IgD-negative memory B cell (primary cell): ENCODE results near the gene CRHBP. TPM values are rescaled to one million over a fixed set of nuclear protein-coding genes. Genes with fewer than 3 reads are reported as not detected.
A peak's percentile ranks its signal among the peaks of the same experiment; 100 is the strongest.
"Not testable (repeated sequence)": the region's sequence is repeated elsewhere in the genome, so short reads cannot be mapped to it uniquely, and the experiment has no call there.

ENCODE experiments used
- H3K27ac Mint-ChIP-seq, 3 donors: one replicate each; pipeline ENCODE4 v1.8.0; 2020 to 2022; ENCODE audit warnings: mild to moderate bottlenecking in 3 of 3, mixed read lengths in 3 of 3, moderate library complexity in 1 of 3
- H3K27me3 Mint-ChIP-seq: one replicate; pipeline ENCODE4 v1.8.0; 2021; ENCODE audit warnings: mixed read lengths
- H3K36me3 Mint-ChIP-seq: one replicate; pipeline ENCODE4 v1.8.0; 2020; ENCODE audit warnings: mild to moderate bottlenecking, mixed read lengths
- H3K4me1 Mint-ChIP-seq, 3 donors: one replicate each; pipeline ENCODE4 v1.8.0; 2020 to 2022; ENCODE audit warnings: mixed read lengths in 3 of 3, mild to moderate bottlenecking in 1 of 3
- H3K4me3 Mint-ChIP-seq, 4 donors: one replicate each; pipeline ENCODE4 v1.8.0; 2020 to 2022; ENCODE audit warnings: mild to moderate bottlenecking in 4 of 4, mixed read lengths in 4 of 4, moderate library complexity in 3 of 4
- H3K9me3 Mint-ChIP-seq, 3 donors: one replicate each; pipeline ENCODE4 v1.8.0; 2020 to 2021; ENCODE audit warnings: mixed read lengths in 3 of 3, mild to moderate bottlenecking in 1 of 3
- polyA plus RNA-seq: library from polyadenylated mRNA; unstranded; fragments of 300-500 nt; fragmentation: Illumina TruSeq; gene quantifications from one replicate; pipeline ENCODE4 v1.2.3, GENCODE V29; 2021

CRHBP gene
- polyA plus RNA-seq, 1 donor from 2014 or later, result not detected

DNA sequence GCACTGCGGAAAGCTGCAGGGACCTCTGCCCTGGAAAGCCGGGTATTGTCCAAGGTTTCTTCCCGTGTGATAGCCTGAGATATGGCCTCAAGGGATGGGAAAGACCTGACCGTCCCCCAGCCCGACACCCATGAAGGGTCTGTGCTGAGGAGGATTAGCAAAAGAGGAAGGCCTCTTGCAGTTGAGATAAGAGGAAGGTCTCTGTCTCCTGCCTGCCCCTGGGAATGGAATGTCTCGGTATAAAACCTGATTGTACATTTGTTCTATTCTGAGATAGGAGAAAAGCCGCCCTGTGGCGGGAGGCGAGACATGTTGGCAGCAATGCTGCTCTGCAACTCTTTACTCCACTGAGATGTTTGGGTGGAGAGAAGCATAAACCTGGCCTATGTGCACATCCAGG is 7.6 kb upstream of the CRHBP start:
- H3K27ac Mint-ChIP-seq, H3K4me3 Mint-ChIP-seq, H3K9me3 Mint-ChIP-seq, H3K4me1 Mint-ChIP-seq, H3K36me3 Mint-ChIP-seq: not testable (repeated sequence)
- H3K27me3 Mint-ChIP-seq, result peaks cover 11% of the 10 kb centered on the region

DNA sequence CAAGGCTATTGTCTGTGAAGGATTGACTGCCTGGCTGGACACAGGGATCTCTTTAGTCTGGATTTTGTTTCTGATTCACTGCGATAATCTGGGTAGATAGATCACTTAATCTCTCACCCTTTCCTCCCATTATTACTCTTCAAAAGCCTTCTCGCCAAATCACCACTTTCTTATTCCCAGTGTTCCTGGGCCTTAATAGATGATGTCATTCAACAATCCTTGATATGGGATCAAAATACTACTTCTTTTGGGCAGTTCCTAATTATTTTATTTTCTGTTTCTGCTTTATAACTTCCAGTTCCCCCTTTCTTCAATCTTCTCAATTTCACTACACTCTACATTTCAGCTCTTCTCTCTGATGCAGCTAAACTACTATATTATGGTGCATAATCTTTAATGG is 6.8 kb upstream of the CRHBP start:
- Mint-ChIP-seq H3K36me3 (peaks cover 6% of the 10 kb centered on the region), H3K4me3 (no peak overlapping the region), H3K27ac (no peak overlapping the region), H3K9me3 (peaks cover 2 to 4% (median 4%) of the 10 kb centered on the region in 3 donors), H3K4me1 (no peaks in the 10 kb centered on the region), H3K27me3 (peaks cover 14% of the 10 kb centered on the region)

DNA sequence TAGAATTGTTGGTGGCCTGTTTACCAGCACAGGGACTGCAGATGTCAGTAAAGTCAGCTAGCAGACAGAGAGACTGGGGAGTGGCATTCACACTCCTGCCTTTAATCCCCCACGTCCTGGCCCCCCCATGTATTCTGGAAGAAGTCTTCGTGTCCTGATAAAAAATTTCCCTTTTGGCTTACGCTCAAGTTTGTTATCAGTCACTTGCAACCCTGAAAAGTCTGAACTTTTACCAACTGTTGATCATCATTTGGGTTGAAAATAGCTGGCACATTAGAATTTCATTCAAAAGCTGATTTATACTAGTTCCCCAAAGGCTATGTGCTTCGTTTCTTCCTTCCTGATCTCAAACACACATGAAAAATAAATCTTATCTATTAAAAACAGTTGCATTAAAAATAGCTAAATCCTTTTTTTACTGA is 5.8 kb upstream of the CRHBP start:
- H3K36me3 Mint-ChIP-seq, result peaks cover 4% of the 10 kb centered on the region
- H3K4me1 Mint-ChIP-seq, result no peaks in the 10 kb centered on the region
- peaks cover 20% of the 10 kb centered on the region for H3K27me3 Mint-ChIP-seq

DNA sequence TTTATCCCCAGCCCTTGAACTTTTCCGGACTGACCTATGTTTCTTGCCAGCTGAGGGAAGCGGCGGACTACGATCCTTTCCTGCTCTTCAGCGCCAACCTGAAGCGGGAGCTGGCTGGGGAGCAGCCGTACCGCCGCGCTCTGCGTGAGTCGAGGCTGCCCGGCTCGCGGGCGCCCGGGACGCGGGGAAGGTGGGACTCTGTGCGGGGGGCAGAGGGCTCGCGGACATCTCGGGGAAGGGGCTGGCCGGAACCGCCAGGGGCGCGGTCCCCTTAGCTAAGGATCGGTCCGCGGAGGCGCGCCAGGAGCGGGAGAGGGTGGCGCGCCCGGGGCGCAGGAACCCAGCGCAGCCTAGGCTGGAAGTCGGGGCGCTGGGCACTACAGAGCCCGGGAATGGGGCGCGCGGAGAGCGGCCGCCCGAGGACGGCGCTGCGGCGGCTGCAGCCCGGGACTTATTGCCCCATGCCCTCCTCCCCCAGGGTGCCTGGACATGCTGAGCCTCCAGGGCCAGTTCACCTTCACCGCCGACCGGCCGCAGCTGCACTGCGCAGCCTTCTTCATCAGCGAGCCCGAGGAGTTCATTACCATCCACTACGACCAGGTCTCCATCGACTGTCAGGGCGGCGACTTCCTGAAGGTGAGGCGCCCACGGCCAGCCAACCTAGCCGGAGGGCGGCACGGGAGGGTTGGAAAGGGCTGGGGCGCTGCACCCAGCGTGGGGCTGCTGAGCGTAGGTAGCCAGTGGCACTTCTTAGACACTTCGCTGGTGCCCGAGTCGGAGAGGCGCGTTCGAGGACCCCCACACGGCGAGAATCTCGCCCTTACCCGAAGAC is 922 bp downstream of the CRHBP start:
- peaks cover 2% of the 10 kb centered on the region for H3K36me3 Mint-ChIP-seq
- H3K9me3 Mint-ChIP-seq, result no peaks in the 10 kb centered on the region
- peaks cover 0 to 8% (median 6%) of the 10 kb centered on the region in 3 donors for H3K4me1 Mint-ChIP-seq
- H3K27ac Mint-ChIP-seq, result no peak overlapping the region
- peak overlapping the region in 1 of 4 donors; percentile 71 for H3K4me3 Mint-ChIP-seq
- peaks cover 36% of the 10 kb centered on the region for H3K27me3 Mint-ChIP-seq

More for the DNA sequence above, 5.8 kb upstream of the CRHBP start:
- Mint-ChIP-seq H3K9me3 (peaks cover 0 to 3% (median 0%) of the 10 kb centered on the region in 3 donors), H3K27ac (no peak overlapping the region), H3K4me3 (no peak overlapping the region)

DNA sequence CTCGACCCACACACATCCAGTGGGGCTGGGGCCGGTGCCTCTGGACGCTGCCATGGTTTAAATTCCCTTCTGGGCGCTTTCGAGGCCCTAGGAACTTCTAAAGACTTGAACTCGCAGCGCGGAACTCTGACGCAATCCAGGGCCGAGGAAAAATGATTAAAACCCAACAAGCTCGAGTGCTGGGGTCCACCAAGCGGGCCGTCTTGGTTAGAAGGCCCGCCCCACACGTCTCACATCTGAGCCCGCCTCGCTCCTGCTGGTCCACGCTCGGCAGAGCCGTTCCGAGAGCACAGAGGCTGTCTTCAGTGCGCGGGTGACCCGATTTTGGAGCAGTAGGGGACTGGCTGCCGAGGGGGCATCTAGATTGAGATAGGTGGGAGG is 1.5 kb downstream of the CRHBP start:
- no peaks in the 10 kb centered on the region for H3K9me3 Mint-ChIP-seq
- H3K36me3 Mint-ChIP-seq, result peaks cover 2% of the 10 kb centered on the region
- no peak overlapping the region for H3K27ac Mint-ChIP-seq
- peaks cover 36% of the 10 kb centered on the region for H3K27me3 Mint-ChIP-seq
- H3K4me3 Mint-ChIP-seq, result peak overlapping the region in 1 of 4 donors; percentile 71
- H3K4me1 Mint-ChIP-seq, result peaks cover 0 to 8% (median 6%) of the 10 kb centered on the region in 3 donors

DNA sequence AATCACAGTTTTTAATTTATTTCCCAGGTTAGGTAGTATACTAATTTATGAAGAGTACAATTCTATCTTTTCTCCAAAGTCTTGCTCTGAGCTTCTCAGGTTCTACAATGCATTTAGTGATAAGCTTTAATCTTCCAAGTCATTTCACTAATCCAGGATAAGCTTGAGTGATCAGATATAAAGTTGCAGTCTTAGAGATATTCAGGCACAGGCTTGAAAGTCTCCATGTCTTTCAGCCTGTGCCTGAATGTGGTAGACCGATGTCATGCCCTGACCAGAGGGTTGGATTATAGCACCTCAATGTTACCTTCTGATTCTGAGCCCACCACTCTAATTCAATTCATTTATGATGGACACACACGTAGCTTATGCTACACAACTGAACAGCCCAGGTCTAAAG is 3.2 kb downstream of the CRHBP start:
- Mint-ChIP-seq H3K9me3 (no peaks in the 10 kb centered on the region), H3K27ac (no peak overlapping the region), H3K27me3 (peaks cover 34% of the 10 kb centered on the region), H3K4me1 (peaks cover 0 to 8% (median 6%) of the 10 kb centered on the region in 3 donors), H3K36me3 (peaks cover 6% of the 10 kb centered on the region), H3K4me3 (no peak overlapping the region)

DNA sequence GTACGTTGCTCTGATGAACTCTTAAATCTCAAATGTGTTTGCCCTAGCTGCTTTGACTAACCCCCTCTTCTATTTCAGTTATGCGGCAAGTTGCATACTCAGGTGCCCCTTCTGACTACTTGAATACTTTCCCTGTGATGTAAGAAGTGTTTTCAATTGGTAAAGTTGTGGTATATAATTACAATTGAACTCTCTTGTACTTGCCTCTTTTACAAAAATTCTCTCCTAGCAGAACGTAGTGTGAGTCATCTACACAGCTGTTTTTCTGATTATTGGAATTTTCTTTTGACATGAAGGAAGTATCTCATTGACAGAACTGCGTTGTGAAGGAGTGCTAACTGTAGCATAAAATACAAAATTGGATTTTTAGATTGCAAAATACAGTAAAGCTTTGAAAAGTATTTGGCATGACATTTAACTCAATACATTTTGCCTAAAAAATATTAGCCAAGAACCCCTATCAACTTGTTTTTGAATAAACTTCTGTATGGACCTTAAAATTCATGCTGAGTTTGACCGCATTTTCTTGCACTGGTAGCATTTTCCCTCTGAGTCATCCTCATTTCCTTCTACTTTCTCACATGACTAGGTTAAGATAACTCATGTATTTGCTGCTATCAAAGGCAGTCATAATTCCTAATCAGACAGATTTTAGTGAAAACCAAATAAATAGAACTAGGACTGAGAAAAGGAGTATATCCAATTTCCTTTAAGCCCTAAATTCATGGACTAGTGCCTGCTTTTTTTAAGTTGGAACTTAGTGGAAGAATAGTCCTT is 6.3 kb downstream of the CRHBP start:
- H3K27ac Mint-ChIP-seq, result no peak overlapping the region
- H3K4me1 Mint-ChIP-seq, result no peaks in the 10 kb centered on the region
- H3K9me3 Mint-ChIP-seq, result no peaks in the 10 kb centered on the region
- peaks cover 6% of the 10 kb centered on the region for H3K36me3 Mint-ChIP-seq
- H3K27me3 Mint-ChIP-seq, result peaks cover 18% of the 10 kb centered on the region
- H3K4me3 Mint-ChIP-seq, result no peak overlapping the region

DNA sequence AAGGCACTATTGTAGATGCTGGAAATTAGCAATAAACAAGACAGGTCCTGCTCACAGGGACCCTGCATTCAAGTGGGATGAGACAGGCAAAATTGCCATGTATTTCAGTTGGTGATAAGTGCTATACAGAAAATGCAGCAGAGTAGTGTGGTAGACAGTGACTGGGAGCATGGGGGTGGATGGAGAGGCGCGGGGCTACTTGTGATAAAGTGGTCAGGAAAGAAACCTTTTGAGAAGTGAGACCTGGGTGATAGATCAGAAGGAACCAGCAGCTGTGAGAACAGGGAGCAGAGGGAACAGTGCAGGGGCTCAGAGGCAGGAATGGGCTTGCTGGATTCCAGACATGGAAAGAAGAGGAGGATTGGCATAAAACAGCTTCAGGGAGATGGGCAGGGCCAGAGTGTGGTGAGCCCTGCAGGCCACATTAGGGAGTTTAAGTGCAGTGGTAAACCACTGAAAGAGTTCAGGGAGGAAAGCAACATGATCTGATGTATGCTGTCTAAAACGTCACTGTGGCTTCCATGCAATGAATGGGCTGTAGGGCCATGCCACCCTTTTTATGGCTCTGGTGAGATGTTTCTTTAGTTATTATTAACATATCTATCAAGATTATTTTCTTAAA is 7.3 kb downstream of the CRHBP start:
- H3K4me1 Mint-ChIP-seq, result no peaks in the 10 kb centered on the region
- H3K9me3 Mint-ChIP-seq, result no peaks in the 10 kb centered on the region
- H3K36me3 Mint-ChIP-seq, result peaks cover 6% of the 10 kb centered on the region
- H3K27me3 Mint-ChIP-seq, result peaks cover 11% of the 10 kb centered on the region
- no peak overlapping the region for H3K4me3 Mint-ChIP-seq
- no peak overlapping the region for H3K27ac Mint-ChIP-seq

DNA sequence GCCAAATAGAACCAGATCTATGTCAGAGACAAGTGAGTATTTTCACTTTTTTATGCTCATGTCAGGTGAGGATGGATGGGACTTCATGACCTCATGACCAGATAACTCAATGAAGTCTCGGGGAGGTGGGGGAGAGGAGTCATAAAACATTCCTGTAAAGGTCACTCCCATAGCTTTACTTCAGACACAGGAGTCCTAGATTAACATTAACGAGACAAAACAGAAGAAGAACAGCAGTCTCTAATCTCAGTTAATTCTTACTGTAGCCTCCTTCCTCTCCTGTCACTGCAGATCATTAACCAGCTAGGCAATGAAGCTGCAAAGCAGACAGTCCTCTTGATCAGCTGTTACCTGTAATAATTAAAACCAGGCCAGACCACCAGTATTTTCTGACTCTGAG is 11.2 kb downstream of the CRHBP start:
- H3K9me3 Mint-ChIP-seq, result peaks cover 0 to 2% (median 0%) of the 10 kb centered on the region in 3 donors
- H3K27ac Mint-ChIP-seq, result no peak overlapping the region
- H3K4me1 Mint-ChIP-seq, result no peaks in the 10 kb centered on the region
- H3K36me3 Mint-ChIP-seq, result peaks cover 9% of the 10 kb centered on the region
- H3K27me3 Mint-ChIP-seq, result peaks cover 5% of the 10 kb centered on the region
- no peak overlapping the region for H3K4me3 Mint-ChIP-seq

DNA sequence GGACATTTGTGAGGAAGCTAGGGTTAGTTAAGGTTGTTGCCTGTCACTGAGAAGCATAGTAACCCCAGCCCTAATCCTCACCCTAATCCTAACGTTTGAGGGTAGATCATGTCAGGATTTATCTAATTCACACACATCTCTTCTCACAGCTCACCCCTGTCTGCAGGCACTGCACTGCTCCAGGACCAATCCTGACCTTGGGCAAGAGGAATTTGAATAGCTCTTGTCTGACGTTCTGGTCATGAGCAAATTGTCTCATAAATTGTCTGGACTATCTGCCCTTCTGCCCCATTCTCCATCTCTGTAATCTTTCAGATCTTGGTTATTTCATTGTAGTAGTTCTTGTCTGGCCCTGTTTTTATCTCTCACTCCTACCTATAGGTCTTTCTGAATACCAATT is 18.7 kb downstream of the CRHBP start:
- Mint-ChIP-seq H3K27ac (no peak overlapping the region), H3K9me3 (peaks cover 0 to 2% (median 0%) of the 10 kb centered on the region in 3 donors), H3K4me3 (no peak overlapping the region), H3K4me1 (peaks cover 0 to 1% (median 0%) of the 10 kb centered on the region in 3 donors), H3K27me3 (no peaks in the 10 kb centered on the region), H3K36me3 (peaks cover 5% of the 10 kb centered on the region)

DNA sequence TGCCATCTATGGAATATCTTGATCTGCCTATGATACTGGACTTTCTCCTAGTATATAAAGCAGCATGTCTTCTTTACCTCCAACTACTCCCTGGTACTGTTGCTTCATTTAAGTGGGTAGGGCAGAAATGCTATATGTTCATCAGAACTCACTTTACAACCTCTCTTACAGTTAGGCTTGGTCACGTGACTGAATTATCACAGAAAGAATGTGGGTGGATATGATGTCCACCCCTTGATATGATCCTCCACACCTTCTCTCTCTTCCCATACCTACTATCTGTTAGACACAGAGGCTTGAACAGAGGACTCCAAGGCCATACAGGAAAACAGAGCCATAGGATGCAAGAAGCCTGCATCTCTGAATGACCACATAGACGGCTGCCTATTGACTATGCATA is 19.8 kb downstream of the CRHBP start:
- Mint-ChIP-seq H3K36me3 (peaks cover 5% of the 10 kb centered on the region), H3K27me3 (no peaks in the 10 kb centered on the region), H3K4me3 (no peak overlapping the region), H3K27ac (no peak overlapping the region), H3K9me3 (peaks cover 0 to 2% (median 0%) of the 10 kb centered on the region in 3 donors), H3K4me1 (peaks cover 0 to 1% (median 0%) of the 10 kb centered on the region in 3 donors)

DNA sequence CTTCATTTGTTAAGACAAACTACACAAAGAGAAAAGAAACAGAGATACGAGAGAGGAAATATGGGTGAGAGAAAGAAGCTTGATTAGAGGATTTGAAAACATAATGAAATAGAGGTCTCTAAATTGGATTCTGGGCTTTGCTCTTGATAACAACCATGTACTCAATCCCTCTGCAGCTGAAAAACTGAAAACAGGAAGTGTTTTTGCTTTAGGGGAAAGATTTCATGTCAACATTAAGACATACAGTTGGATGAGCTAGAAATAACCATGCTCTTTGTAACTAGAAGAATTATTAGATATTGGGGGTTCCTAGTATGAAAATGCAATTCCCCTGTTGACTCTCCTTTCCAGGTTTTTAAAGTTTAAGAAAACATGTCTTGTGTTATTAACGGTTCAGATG is 21.9 kb downstream of the CRHBP start:
- no peak overlapping the region for H3K27ac Mint-ChIP-seq
- H3K4me1 Mint-ChIP-seq, result peaks cover 0 to 1% (median 0%) of the 10 kb centered on the region in 3 donors
- H3K9me3 Mint-ChIP-seq, result no peaks in the 10 kb centered on the region
- no peaks in the 10 kb centered on the region for H3K27me3 Mint-ChIP-seq
- H3K4me3 Mint-ChIP-seq, result no peak overlapping the region
- H3K36me3 Mint-ChIP-seq, result no peaks in the 10 kb centered on the region

DNA sequence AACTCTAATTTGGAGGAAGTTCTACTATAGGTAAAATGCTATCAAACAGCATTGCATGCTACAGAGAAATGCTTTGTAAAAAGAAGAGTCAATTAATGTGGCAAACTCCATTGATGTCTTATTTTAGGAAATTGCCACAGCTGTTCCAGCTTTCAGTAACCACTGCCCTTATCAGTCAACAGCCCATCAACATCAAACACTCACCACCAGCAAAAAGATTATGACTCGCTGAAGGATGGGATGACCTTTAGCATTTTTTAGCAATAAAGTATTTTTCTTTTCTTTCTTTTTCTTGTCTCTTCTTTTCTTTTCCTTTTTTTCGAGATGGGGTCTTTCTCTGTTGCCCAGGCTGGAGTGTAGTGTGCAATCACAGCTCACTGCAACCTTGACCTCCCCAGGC is 26.0 kb downstream of the CRHBP start:
- H3K27me3 Mint-ChIP-seq, result peaks cover 4% of the 10 kb centered on the region
- no peaks in the 10 kb centered on the region for H3K9me3 Mint-ChIP-seq
- no peak overlapping the region for H3K27ac Mint-ChIP-seq
- peaks cover 0 to 1% (median 0%) of the 10 kb centered on the region in 3 donors for H3K4me1 Mint-ChIP-seq
- H3K4me3 Mint-ChIP-seq, result no peak overlapping the region
- no peaks in the 10 kb centered on the region for H3K36me3 Mint-ChIP-seq

DNA sequence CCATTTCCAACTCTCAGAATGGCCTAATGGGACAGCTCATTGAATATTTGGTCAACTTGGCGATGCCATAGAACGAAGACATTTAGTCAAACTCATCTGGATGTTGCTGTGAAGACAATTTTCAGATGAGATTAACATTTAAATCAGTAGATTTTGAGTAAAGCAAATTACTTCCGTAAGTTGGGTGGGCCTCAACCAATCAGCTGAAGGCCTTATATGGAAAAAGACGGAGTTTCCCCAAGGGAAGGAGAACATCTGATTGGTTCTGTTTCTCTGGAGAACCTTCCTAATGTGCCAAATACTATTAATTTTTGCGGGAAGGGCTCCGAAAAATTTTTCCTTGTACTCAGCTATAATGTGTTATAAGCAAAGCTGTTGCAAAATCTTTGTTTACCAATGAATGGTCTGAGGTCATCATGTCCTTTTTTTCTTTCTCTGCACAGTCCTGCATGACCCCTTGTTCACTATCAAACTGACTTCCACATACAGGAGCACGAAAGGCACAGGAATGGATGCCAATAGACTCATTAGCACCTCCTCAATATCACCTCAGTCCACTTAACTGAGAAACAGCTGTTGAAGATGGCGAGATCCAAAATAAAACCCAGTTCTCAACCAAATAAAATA is 27.8 kb downstream of the CRHBP start:
- H3K4me3 Mint-ChIP-seq, result no peak overlapping the region
- no peak overlapping the region for H3K27ac Mint-ChIP-seq
- no peaks in the 10 kb centered on the region for H3K9me3 Mint-ChIP-seq
- H3K27me3 Mint-ChIP-seq, result peaks cover 4% of the 10 kb centered on the region
- H3K36me3 Mint-ChIP-seq, result no peaks in the 10 kb centered on the region
- H3K4me1 Mint-ChIP-seq, result no peaks in the 10 kb centered on the region

DNA sequence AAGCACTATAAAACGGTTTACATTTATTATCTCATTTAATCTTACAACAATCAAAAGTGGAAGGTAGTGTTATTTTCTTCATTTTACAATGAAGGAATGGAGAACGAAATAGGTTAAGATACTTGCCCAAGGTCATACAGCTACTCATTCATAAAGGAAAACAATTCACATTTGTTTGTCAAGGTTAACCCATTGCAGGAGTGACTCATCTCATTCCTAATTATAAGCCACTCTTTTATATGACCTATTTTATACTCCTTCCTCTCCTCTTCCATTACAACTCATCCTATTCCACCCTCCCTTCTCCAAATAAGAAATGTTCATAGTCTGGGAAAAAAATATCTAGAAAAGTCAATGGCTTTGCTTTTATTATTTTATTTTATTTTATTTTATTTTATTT is 29.6 kb downstream of the CRHBP start:
- Mint-ChIP-seq H3K27ac (no peak overlapping the region), H3K4me1 (no peaks in the 10 kb centered on the region), H3K4me3 (no peak overlapping the region), H3K27me3 (peaks cover 4% of the 10 kb centered on the region), H3K9me3 (no peaks in the 10 kb centered on the region), H3K36me3 (no peaks in the 10 kb centered on the region)
